GM12878 (cell line): ENCODE results near the gene KYAT1. TPM values are rescaled to one million over a fixed set of nuclear protein-coding genes. Genes with fewer than 3 reads are reported as not detected.
A peak's percentile ranks its signal among the peaks of the same experiment; 100 is the strongest.

Experiments used
- ASH2L ChIP-seq: fragments of 300-600, 200-600 bp; sonication (generic); IDR thresholded peaks from 2 replicates; pipeline ENCODE4 v1.6.1; 2017; ENCODE audit warnings: low read depth, mild to moderate bottlenecking, borderline replicate concordance
- GABPA ChIP-seq: IDR thresholded peaks from 2 replicates; pipeline ENCODE4 v1.6.1; 2014; ENCODE audit warnings: antibody characterized with exemption, low read depth, mild to moderate bottlenecking, inconsistent platforms
- GATAD2B ChIP-seq: fragments of 450-650 bp; conservative IDR thresholded peaks from 2 replicates; pipeline ENCODE4 v1.6.1; 2017; ENCODE audit warnings: low read depth, mild to moderate bottlenecking, moderate library complexity
- HDAC6 ChIP-seq: fragments of 200-600 bp; sonication (generic); IDR thresholded peaks from one replicate; pipeline ENCODE4 v1.8.0; 2017; ENCODE audit warnings: antibody characterized with exemption; ENCODE audit not compliant: unreplicated experiment
- IKZF2 ChIP-seq, 2 experiments: fragments of 450-650 bp; IDR thresholded peaks; 2 replicates each; pipeline ENCODE4 v1.6.1; 2017; ENCODE audit warnings: mild to moderate bottlenecking in 2 of 2, moderate library complexity in 2 of 2
- JUNB ChIP-seq: IDR thresholded peaks from 2 replicates; pipeline ENCODE4 v1.6.1; 2016; ENCODE audit warnings: antibody characterized with exemption, mild to moderate bottlenecking
- KAT2A ChIP-seq: conservative IDR thresholded peaks from 2 replicates; pipeline ENCODE4 v1.6.1; 2011; ENCODE audit warnings: low read depth, low read length; ENCODE audit not compliant: control insufficient read depth
- KDM1A ChIP-seq: fragments of 200-600 bp; sonication (generic); IDR thresholded peaks from 2 replicates; pipeline ENCODE4 v1.6.1; 2016; ENCODE audit warnings: borderline replicate concordance
- MEF2A ChIP-seq: IDR thresholded peaks from 2 replicates; pipeline ENCODE4 v1.6.1; 2011; ENCODE audit warnings: low read depth, mild to moderate bottlenecking, low read length, moderate library complexity; ENCODE audit not compliant: insufficient read depth
- MTA3 ChIP-seq: IDR thresholded peaks from 2 replicates; pipeline ENCODE4 v1.6.1; 2012; ENCODE audit warnings: low read length, inconsistent platforms, borderline replicate concordance
- MXI1 ChIP-seq: fragments of 150-350 bp; IDR thresholded peaks from 2 replicates; pipeline ENCODE4 v1.6.1; 2011; ENCODE audit warnings: low read depth, mild to moderate bottlenecking, inconsistent platforms, low read length, improper control_type of control experiment
- NFYB ChIP-seq: IDR thresholded peaks from 2 replicates; pipeline ENCODE4 v1.6.1; 2011; ENCODE audit warnings: low read depth, mild to moderate bottlenecking, low read length, improper control_type of control experiment, moderate library complexity; ENCODE audit not compliant: insufficient read depth
- PRDM15 ChIP-seq: fragments of 450-650 bp; formaldehyde crosslinking; IDR thresholded peaks from 2 replicates; pipeline ENCODE4 v1.4.0; 2020; ENCODE audit warnings: mild to moderate bottlenecking, moderate library complexity
- RELA ChIP-seq: fragments of 450-650 bp; IDR thresholded peaks from 2 replicates; pipeline ENCODE4 v1.8.0; 2014; ENCODE audit warnings: borderline replicate concordance; ENCODE audit not compliant: partially characterized antibody
- REST ChIP-seq: IDR thresholded peaks from 2 replicates; pipeline ENCODE4 v1.6.1; 2012; ENCODE audit warnings: mild to moderate bottlenecking, low read depth, low read length
- SREBF1 ChIP-seq: IDR thresholded peaks from 2 replicates; pipeline ENCODE4 v1.6.1; 2012; ENCODE audit warnings: mild to moderate bottlenecking, low read length
- STAT1 ChIP-seq: fragments of 450-650 bp; conservative IDR thresholded peaks from 2 replicates; pipeline ENCODE4 v1.6.1; 2014; ENCODE audit warnings: antibody characterized with exemption, mild to moderate bottlenecking
- SUPT20H ChIP-seq: IDR thresholded peaks from 2 replicates; pipeline ENCODE4 v1.6.1; 2011; ENCODE audit warnings: low read depth, mild to moderate bottlenecking, low read length, moderate library complexity, borderline replicate concordance; ENCODE audit not compliant: control insufficient read depth
- TARDBP ChIP-seq: IDR thresholded peaks from 2 replicates; pipeline ENCODE4 v1.6.1; 2016; ENCODE audit warnings: borderline replicate concordance
- TCF12 ChIP-seq: IDR thresholded peaks from 2 replicates; pipeline ENCODE4 v1.6.1; 2011; ENCODE audit warnings: low read depth, mild to moderate bottlenecking, low read length
- USF1 ChIP-seq: IDR thresholded peaks from 2 replicates; pipeline ENCODE4 v1.6.1; 2011; ENCODE audit warnings: borderline replicate concordance, low read depth, mild to moderate bottlenecking, moderate library complexity, mixed read lengths, low read length; ENCODE audit not compliant: insufficient read depth; ENCODE audit errors: extremely low read length
- WRNIP1 ChIP-seq: IDR thresholded peaks from 2 replicates; pipeline ENCODE4 v1.6.1; 2011; ENCODE audit warnings: low read depth, low read length, improper control_type of control experiment, borderline replicate concordance
- ZZZ3 ChIP-seq: IDR thresholded peaks from 2 replicates; pipeline ENCODE4 v1.6.1; 2011; ENCODE audit warnings: low read depth; ENCODE audit not compliant: control insufficient read depth, insufficient read length
- polyA plus RNA-seq, 11 experiments: library from polyadenylated mRNA; depleted of rRNA in 4 of 11; unstranded in 6 of 11; stranded (reverse) in 5 of 11; fragments of >200 nt; fragmentation: Nextera tagmentation in 4 of 11; fragmentation: Illumina TruSeq in 1 of 11; extraction: Ambion mirVana in 4 of 11; extraction: Trizol in 1 of 11; gene quantifications; 1 replicate in 1 of 11; 2 replicates in 10 of 11; pipeline versions ENCODE4 v1.2.1 to v1.2.3, GENCODE V29; 2011 to 2016; ENCODE audit warnings: inconsistent platforms in 2 of 11, missing spikeins in 2 of 11, low read depth in 1 of 11
- total RNA-seq, 4 experiments: library from RNA; depleted of rRNA in 3 of 4; stranded (reverse); fragments of >200 nt in 3 of 4; fragmentation: Illumina TruSeq in 1 of 4; extraction: Trizol in 1 of 4; gene quantifications; 2 replicates each; pipeline versions ENCODE4 v1.2.1 to v1.2.3, GENCODE V29; 2013 to 2021

Gene KYAT1
- total and polyA plus RNA-seq, 10 of the 15 experiments (the other 5 are each of a cell fraction or from before 2014, with no cell fraction given), result 5.8 to 15.7 (median 11.4) TPM

- TF ChIP-seq PRDM15 (no peak), MTA3 (no peak), KDM1A (no peak), SREBF1 (no peak), ZZZ3 (no peak), GABPA (peak; percentile 87), MEF2A (no peak), ASH2L (0 out of 2 replicates have a peak, but pooled peaks have one; percentile 27), JUNB (no peak), KAT2A (no peak), WRNIP1 (no peak), NFYB (peak; percentile 39; the same call in 1 of the 2 replicates), REST (no peak), GATAD2B (peak; percentile 85), HDAC6 (no peak), IKZF2 (IDR thresholded peaks at IDR 0.05) (peak; percentile 9 to 54; a peak in 2 of 4 replicates), SUPT20H (no peak), TARDBP (no peak), MXI1 (peak; percentile 89), USF1 (no peak), TCF12 (peak; percentile 24; the same call in 1 of the 2 replicates), STAT1 (0 out of 2 replicates have a peak, but pooled peaks have one; percentile 81), RELA (no peak)
Observed at GRCh38 chr9:128881884-128882676, at the start of gene KYAT1, which contains the start of gene LRRC8A (continued).
